ENCODE data around the gene DPYSL4. TPM values are rescaled to one million over a fixed set of nuclear protein-coding genes. Genes with fewer than 3 reads are reported as not detected.

Gene DPYSL4
- total and polyA plus RNA-seq, 12 donors, result 0.42 to 7.6 (median 3.2) TPM

DNA sequence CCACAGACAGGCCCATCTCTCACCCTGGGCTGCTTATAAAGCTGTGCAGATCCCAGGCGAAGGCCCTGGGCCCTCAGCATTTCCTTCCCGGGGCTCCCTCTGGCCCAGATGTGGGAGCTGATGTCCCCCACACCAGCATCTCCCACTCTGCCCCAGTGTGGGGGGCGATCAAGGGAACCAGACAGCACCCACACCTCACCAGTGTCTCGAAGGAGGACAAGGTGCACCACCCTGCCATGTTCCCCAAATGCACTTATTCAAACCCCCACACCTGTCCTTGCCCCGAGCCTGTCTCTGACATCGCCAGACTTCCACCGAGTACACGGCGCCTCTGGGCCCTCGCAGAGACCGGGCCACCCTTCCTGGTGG lies 19.6 kb downstream of the DPYSL4 start:
- TF ChIP-seq POLR2A (IDR thresholded peaks at IDR 0.05) (no peak), CTCF (IDR thresholded peaks at IDR 0.05) (no peak)
- H3K9me3 ChIP-seq (replicated peaks in 1 of 3), result no peaks in the 10 kb centered on the region
- 89 to 96% (median 91%) methylated on average over 8 to 11 of the region's 11 CpGs for WGBS, 4 donors
- no peak overlapping the region for H3K4me3 ChIP-seq
- no peaks in the 10 kb centered on the region for H3K27me3 ChIP-seq
- DNase-seq, result no peak
- intact Hi-C loops (cut with DNase I), result no loop called here
- H3K27ac ChIP-seq, result no peak overlapping the region
- no peaks in the 10 kb centered on the region for H3K36me3 ChIP-seq (replicated peaks in 1 of 2)
- no peaks in the 10 kb centered on the region for H3K4me1 ChIP-seq (replicated peaks in 1 of 2)

DNA sequence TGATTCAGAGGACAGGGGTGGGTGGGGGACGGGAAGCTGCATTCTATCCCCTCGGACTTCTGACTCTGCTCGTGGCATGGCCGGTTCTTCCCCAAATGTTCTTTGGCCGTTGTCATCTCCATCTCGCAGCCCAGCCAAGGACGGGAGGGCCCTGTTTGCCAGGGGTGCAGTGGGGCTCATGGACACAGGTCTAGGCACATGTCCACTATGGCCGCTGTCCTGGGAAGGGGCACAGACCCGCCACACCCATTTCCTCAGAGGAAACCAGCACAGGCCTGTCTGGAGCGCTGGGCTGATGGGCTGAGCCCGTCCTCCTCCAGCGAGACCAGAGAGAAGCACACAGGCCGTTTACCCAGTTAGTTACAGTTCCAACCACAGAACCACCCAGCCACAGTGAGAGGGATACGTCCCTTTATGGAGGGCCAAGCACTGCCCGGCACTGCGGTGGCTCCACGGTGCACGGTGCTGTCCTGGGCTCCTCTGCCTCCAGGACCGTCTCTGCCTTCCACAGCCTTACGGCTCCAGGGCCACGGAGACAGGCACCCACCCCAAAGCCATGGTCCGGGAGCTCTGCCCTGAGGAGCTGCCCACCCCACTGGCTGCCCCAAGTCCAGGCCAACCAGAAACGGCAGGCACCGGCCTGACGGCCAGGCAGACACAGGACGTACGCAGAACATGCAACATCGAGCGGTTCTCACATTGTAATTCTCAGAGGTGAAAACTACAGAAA lies 20.2 kb downstream of the DPYSL4 start:
- DNase-seq, result no peak
- Histone ChIP-seq H3K36me3 (replicated peaks in 1 of 2) (no peaks in the 10 kb centered on the region), H3K27ac (no peak overlapping the region), H3K9me3 (replicated peaks in 1 of 3) (no peaks in the 10 kb centered on the region), H3K4me1 (replicated peaks in 1 of 2) (no peaks in the 10 kb centered on the region), H3K4me3 (no peak overlapping the region), H3K27me3 (no peaks in the 10 kb centered on the region)
- intact Hi-C loops (cut with DNase I), result no loop called here
- TF ChIP-seq POLR2A (IDR thresholded peaks at IDR 0.05) (no peak), CTCF (IDR thresholded peaks at IDR 0.05) (no peak)
- WGBS, 4 donors, result 83 to 95% (median 91%) methylated on average over 14 to 29 of the region's 29 CpGs

DNA sequence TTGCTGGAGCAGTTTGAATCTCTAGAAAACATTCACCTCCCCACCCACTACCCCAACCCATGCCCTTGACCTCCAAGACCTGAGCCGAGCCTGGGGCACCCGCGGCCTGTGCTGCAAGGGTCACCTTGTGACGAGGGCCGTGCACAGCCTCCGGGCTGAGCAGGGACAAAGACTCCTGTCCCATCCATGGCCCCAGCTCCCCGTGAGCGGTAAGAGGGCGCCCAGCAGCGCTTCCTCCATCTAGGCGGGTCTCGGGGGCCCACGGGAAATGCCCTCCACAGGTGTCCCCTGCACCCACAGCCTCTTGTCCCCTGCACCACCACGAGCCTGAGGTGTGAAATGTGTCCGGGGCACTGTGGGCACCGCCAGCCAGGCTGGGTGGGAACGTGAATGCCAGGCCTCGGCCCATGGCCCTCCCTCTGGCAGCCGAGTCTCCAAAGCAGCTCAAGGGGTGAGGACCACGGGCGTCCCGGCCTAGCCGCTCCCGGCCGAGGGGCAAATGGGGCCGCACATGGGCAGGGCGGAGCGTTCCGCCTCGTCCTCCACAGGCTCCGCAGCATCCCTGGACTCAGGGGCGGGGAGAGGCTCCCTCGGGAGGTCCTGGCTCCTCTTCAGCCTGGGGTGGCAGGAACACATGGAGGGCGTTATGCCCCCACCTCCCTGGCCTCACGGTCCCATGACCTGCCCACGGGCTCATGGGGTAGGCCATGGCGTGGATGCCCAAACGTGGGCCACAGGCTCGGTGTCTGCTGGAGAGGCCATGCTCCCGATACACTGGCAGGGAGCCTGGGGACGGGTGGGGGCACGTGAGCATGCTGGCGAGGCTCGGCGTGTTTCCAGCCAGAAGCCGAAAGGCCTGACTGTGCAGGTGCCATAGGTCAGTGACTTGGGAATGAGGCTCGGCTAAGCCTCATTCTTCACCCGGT lies 21.1 kb downstream of the DPYSL4 start:
- Histone ChIP-seq H3K27me3 (no peaks in the 10 kb centered on the region), H3K9me3 (replicated peaks in 1 of 3) (no peaks in the 10 kb centered on the region), H3K27ac (no peak overlapping the region), H3K4me1 (replicated peaks in 1 of 2) (no peaks in the 10 kb centered on the region), H3K36me3 (replicated peaks in 1 of 2) (no peaks in the 10 kb centered on the region), H3K4me3 (no peak overlapping the region)
- no peak for DNase-seq
- no peak for TF ChIP-seq POLR2A (IDR thresholded peaks at IDR 0.05)
- no peak for TF ChIP-seq CTCF (IDR thresholded peaks at IDR 0.05)
- 69 to 88% (median 85%) methylated on average over 13 to 48 of the region's 48 CpGs for WGBS, 4 donors
- intact Hi-C loops (cut with DNase I), result no loop called here

GRCh38 chr10:132208462-132209050 lies 21.8 kb downstream of the DPYSL4 start:
- Histone ChIP-seq H3K27ac (no peak overlapping the region), H3K4me3 (no peak overlapping the region), H3K36me3 (replicated peaks in 1 of 2) (no peaks in the 10 kb centered on the region), H3K27me3 (no peaks in the 10 kb centered on the region), H3K4me1 (replicated peaks in 1 of 2) (no peaks in the 10 kb centered on the region), H3K9me3 (replicated peaks in 1 of 3) (no peaks in the 10 kb centered on the region)
- 81 to 83% (median 82%) methylated on average over 6 to 17 of the region's 17 CpGs for whole genome bisulfite sequencing, 4 donors
- DNase-seq, result no peak
- TF ChIP-seq CTCF (IDR thresholded peaks at IDR 0.05) (no peak), POLR2A (IDR thresholded peaks at IDR 0.05) (no peak)
- intact Hi-C loops (cut with DNase I), result no loop called here

Data from adrenal gland (tissue), 12 donors.